Measurements from ENCODE around the gene PMS1.

DNA sequence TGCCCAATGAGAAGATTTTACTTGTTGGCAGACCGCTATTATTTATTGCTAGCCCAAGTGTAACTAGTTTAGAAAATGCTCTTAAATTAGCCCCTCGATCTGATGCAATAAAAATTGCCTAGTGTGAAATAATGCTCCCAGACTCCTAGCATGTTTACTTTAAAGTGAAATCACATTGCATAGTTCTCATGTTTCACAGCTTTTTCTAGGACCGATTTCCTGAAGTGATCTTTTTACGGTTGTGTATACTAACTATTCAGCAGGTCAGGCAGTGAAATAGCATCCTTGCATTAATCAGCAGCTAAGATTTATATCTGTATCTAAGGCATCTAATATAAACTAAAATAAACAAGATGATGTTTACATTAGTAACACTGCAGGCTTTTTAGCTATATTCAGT, 52.4 kb downstream of the PMS1 start:
- TF ChIP-seq POLR2A (IDR thresholded peaks at IDR 0.05) (no peak), CTCF (IDR thresholded peaks at IDR 0.05) (no peak), POLR2AphosphoS5 (IDR thresholded peaks at IDR 0.05) (peak; percentile 59)

Measured in gastroesophageal sphincter (tissue), 3 donors.